HEK293T (cell line): ENCODE measurements around the gene C2CD3.
"Not testable (repeated sequence)": the region's sequence is repeated elsewhere in the genome, so short reads cannot be mapped to it uniquely, and the experiment has no call there.

ENCODE experiments used
- FOXK2 ChIP-seq: fragments of 450-650 bp; IDR thresholded peaks from 2 replicates; pipeline ENCODE4 v1.6.1; 2016; ENCODE audit warnings: mild to moderate bottlenecking
- TARDBP ChIP-seq: fragments of 450-650 bp; IDR thresholded peaks from 2 replicates; pipeline ENCODE4 v1.6.1; 2016

DNA sequence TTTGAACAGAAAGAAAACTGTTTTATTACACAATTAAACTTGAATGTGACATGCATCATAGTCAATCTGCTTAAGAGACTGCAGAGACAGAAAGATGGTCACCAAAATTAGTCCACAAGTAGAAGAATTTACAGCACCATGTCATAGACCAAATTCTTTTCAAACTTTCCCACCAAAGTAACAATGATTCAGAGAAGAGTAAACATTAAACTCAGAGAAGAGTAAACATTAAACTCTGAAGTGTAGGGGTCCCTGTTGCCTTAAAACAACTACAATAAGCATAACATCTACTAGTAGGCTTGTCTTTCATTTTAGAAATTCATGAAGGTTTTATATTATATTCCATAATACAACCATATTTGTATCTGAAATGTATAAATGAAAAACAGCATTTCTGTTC, 104.1 kb downstream of the C2CD3 start:
- not testable (repeated sequence) for TF ChIP-seq TARDBP, FOXK2
